GM18499 (cell line): ENCODE data around the gene URB1.
"Not testable (repeated sequence)": the region's sequence is repeated elsewhere in the genome, so short reads cannot be mapped to it uniquely, and the experiment has no call there.

Experiments used
- ATAC-seq: cut with Tn5 transposase; IDR thresholded peaks from one replicate; pipeline ENCODE4 v1.9.1; 2021; ENCODE audit warnings: moderate number of reproducible peaks; ENCODE audit not compliant: insufficient read depth, unreplicated experiment

The URB1 gene

DNA sequence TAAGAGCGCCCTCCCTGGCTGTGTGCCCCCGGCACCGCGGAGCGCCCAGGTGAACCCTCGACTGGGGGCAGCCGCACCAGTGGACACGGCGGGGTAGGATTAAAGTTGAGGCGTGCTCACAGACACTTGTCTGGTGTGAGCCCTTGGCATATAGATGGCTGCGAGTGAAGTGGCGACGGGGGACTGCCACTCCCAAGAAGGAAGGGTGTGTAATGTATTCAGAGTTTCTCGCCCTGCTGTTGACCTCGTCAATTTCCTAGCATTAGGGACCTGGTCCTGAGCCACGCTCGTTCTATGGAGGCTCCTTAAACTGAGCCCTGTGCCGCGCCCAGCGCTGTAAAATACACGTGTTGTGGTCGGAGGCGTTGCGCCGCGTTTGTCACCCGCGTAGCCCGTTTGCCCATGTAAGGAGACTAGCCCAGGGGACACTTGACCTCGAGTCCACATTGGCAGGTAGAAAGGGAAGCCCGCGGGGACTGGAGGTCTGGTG lies 20.2 kb upstream of the URB1 start:
- no peak for ATAC-seq

- ATAC-seq, result no peak
Observed at GRCh38 chr21:32412162-32413014, 19.6 kb upstream of the URB1 start, which contains the start of gene EVA1C. TSS of gene EVA1C (plus strand) at chr21:32412706. CDS start at chr21:32412854, 148 bp downstream.

GRCh38 chr21:32411350-32412161 lies 18.7 kb upstream of the URB1 start:
- no peak for ATAC-seq

- ATAC-seq, result no peak
Observed at GRCh38 chr21:32410916-32411315, 18.1 kb upstream of the URB1 start.

- ATAC-seq, result no peak
Observed at GRCh38 chr21:32410291-32410690, 17.5 kb upstream of the URB1 start.

- no peak for ATAC-seq
Observed at GRCh38 chr21:32406405-32406804, 13.6 kb upstream of the URB1 start.

GRCh38 chr21:32403201-32403777 lies 10.5 kb upstream of the URB1 start:
- ATAC-seq, result no peak

- ATAC-seq, result no peak
Observed at GRCh38 chr21:32393677-32394001, 827 bp upstream of the URB1 start.

DNA sequence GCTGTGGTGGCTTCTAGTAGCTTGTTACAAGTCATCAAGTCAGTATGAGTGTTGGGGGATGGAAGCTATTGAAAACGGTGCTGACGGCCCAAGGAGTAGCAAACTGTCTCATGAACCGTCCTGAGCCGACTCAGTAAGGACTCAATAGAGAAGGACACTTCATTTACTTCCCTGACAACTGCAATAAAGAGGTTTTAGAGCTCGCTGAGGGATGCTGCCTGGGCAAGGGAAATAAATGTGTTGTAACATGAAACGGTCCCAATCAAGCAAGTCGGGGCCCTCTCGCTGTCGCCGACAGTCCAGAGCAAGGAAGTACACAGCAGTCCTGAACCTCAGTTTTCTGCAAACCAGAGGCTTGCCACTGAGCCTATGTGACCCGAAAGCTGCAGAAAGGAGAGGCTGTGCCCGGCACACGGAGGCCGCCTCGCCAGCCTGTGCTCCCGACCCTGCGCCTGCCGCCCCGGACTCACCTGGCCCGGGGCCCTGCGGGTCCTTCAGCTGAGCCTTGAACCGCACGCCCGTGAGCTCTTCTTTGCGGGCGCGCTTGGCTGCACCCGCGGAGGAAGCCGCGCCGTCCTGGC lies 423 bp downstream of the URB1 start:
- no peak for ATAC-seq

DNA sequence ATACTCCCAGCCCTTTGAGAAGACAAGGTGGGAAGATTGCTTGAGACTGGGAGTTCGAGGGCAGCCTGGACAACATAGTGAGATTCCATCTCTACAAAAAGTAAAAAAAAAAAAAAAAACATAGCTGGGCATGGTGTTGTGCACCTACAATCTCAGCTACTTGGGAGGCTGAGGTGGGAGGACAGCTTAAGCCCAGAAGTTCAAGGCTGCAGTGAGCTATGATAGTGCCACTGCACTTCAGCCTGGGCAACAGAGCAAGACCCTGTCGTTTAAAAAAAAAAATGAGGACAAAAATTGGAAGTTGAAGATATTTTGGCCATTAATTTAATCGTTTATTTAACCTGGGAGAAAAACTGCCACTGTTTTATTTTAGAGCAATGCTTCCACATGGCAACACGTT lies 1.1 kb downstream of the URB1 start:
- no peak for ATAC-seq

DNA sequence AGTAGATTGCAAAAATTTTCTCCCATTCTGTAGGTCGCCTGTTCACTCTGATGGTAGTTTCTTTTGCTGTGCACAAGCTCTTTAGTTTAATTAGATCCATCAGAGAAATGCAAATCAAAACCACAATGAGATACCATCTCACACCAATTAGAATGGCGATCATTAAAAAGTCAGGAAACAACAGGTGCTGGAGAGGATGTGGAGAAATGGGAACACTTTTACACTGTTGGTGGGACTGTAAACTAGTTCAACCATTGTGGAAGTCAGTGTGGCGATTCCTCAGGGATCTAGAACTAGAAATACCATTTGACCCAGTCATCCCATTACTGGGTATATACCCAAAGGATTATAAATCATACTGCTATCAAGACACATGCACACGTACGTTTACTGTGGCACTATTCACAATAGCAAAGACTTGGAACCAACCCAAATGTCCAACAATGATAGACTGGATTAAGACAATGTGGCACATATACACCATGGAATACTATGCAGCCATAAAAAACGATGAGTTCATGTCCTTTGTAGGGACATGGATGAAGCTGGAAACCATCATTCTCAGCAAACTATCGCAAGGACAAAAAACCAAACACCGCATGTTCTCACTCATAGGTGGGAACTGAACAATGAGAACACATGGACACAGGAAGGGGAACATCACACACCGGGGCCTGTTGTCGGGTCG lies 2.1 kb downstream of the URB1 start:
- not testable (repeated sequence) for ATAC-seq

- no peak for ATAC-seq
Observed at GRCh38 chr21:32389337-32390015, 3.3 kb downstream of the URB1 start.

GRCh38 chr21:32388306-32388705 lies 4.5 kb downstream of the URB1 start:
- ATAC-seq, result no peak

- no peak for ATAC-seq
Observed at GRCh38 chr21:32387151-32387550, 5.7 kb downstream of the URB1 start.

DNA sequence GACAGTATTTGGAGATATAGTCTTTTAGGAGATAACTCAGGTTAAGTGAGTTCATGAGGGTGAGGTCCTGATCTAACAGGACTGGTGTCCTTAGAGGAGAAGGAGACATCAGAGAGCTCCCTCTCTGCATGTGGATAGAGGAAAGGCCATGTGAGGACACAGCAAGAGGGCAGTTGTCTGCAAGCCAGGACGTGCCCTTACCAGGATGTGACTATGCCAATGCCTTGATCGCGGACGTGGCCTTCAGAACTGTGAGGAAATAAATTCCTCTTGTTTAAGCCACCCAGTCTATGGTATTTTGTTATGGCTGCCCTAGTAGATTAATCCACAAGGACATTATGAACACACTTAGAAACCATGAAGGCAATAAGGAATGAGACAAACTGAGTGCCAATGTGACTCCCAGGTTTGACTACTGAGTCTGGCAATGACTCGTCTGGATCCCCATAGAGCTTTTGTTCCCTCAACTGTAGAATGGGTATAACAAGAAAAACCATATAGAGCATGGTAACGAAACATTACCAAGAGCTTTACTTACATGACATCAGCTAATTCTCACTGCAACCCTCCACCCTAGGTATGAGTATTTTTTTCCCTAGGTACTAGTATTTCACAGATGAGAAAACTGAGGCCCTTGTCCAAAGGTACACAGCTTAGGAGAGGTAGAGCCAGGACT lies 6.5 kb downstream of the URB1 start:
- no peak for ATAC-seq

GRCh38 chr21:32383812-32384211 lies 9.0 kb downstream of the URB1 start:
- ATAC-seq, result no peak

DNA sequence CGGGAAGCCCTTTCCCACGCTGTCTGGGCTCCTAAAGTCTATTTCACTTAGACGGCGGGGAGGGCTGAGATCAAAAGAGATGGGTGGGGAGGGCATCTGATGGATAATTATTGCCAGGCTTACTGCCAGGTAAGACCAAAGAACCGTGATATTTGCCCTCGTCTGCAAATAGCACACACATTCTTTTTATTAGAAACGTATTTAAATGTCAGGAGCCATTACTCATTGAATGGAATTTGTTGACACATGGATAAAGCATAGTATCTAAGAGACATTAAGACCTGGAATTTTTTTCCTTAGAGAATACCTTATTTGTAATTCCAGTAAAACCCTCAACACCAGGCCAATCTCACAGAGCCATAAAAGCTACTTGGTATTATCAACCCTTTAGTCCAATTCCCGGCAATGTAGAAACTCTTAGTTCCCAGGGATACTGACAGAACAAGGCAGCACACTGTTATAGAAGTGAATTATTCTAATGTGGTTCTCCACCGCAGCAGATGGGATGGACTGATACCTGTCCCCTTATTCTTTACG lies 10.6 kb downstream of the URB1 start:
- no peak for ATAC-seq

GRCh38 chr21:32381571-32381970 lies 11.2 kb downstream of the URB1 start:
- no peak for ATAC-seq

DNA sequence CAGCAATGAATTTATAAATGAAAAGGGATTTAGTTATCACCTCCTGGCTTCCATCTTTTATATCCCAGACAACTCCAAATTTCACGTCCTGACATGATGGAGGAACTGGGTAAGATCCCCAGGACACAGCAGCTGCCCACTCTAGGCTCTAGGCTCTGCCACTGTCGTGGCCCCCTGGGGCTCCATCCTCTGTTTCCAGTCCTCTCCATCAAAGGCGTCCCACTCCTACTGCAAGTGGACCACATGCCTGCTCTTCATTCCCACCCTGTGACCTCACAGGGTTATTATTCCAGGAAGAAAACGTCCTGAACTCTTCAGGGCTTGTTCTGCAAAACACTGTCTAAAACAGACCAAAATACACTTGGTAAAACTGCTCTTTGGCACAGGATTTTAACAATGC lies 11.9 kb downstream of the URB1 start:
- no peak for ATAC-seq
